ENCODE results near the gene NFAM1.

DNA sequence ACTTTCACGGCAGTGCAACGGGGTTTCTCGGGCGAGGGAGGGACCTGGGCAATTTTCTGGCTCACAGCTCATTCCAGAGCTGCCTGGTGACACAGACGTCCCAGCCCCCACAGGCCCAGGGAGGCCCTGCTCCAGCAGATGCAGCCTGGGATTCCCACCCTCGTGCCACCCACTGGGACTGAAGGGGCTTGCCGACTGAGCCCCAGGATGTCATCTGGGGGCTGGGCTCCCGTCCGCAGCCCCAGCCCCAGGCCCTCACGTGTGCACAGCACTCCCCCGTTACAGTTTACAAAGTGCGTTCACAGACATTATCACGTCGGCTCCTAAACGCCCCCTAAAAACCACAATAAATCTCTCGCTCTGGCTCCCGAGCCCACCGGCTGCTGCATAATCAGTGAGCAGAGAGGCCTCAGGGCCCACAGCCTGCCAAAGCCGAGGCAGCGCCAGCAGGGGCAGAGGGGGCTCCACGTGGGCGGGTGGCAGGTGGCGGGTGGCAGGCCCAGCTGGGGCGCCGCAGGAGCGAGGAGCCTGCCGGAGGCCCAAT, 84.8 kb downstream of the NFAM1 start:
- TF ChIP-seq POLR2A (IDR thresholded peaks at IDR 0.05; ENCODE audit: low read length) (no peak), GATA1 (IDR thresholded peaks at IDR 0.05; ENCODE audit: low read depth, low read length) (no peak)

Measured in erythroblast (primary cell).